Liver (tissue), 9 donors: ENCODE measurements around the gene CACNB1. TPM values are rescaled to one million over a fixed set of nuclear protein-coding genes. Genes with fewer than 3 reads are reported as not detected.

ENCODE experiments used
- DNase-seq: peaks from one replicate; pipeline ENCODE4 v3.0.0-alpha.2; 2017; ENCODE audit warnings: low spot score
- H3K27ac ChIP-seq, 2 donors: one replicate each; pipeline ENCODE4 v1.7.0; 2013; ENCODE audit warnings: inconsistent platforms in 2 of 2, low read length in 2 of 2, control low read depth in 1 of 2, low read depth in 1 of 2, mild to moderate bottlenecking in 1 of 2
- H3K27me3 ChIP-seq, 4 donors: one replicate each; pipeline versions ENCODE4 v1.6.1 to v1.7.0; 2013; ENCODE audit warnings: low read length in 3 of 4, inconsistent platforms in 1 of 4, mild to moderate bottlenecking in 1 of 4, moderate library complexity in 1 of 4; ENCODE audit not compliant: control insufficient read depth in 4 of 4, insufficient read depth in 4 of 4
- H3K36me3 ChIP-seq, 4 donors: one replicate each; pipeline versions ENCODE4 v1.6.1 to v1.7.0; 2013; ENCODE audit warnings: low read length in 3 of 4, mild to moderate bottlenecking in 3 of 4, low read depth in 1 of 4, moderate library complexity in 1 of 4; ENCODE audit not compliant: control insufficient read depth in 4 of 4, insufficient read depth in 3 of 4
- H3K4me1 ChIP-seq, 4 donors: one replicate each; pipeline versions ENCODE4 v1.6.1 to v1.7.0; 2013; ENCODE audit warnings: low read length in 3 of 4, mild to moderate bottlenecking in 3 of 4, moderate library complexity in 1 of 4; ENCODE audit not compliant: control insufficient read depth in 4 of 4, insufficient read depth in 4 of 4
- H3K4me3 ChIP-seq, 3 donors: one replicate each; pipeline versions ENCODE4 v1.6.1 to v1.7.0; 2013; ENCODE audit warnings: low read length in 3 of 3, control low read depth in 1 of 3, low read depth in 1 of 3, mild to moderate bottlenecking in 1 of 3
- H3K9ac ChIP-seq, 2 donors: one replicate each; pipeline ENCODE4 v1.7.0; 2013; ENCODE audit warnings: low read length in 2 of 2, mild to moderate bottlenecking in 2 of 2, moderate library complexity in 2 of 2, control low read depth in 1 of 2, low read depth in 1 of 2
- H3K9me3 ChIP-seq, 4 donors: one replicate each; pipeline versions ENCODE4 v1.6.1 to v1.7.0; 2013; ENCODE audit warnings: low read length in 3 of 4; ENCODE audit not compliant: control insufficient read depth in 4 of 4
- ATF3 ChIP-seq: IDR thresholded peaks from 2 replicates; pipeline ENCODE4 v1.6.1; 2016; ENCODE audit warnings: antibody characterized with exemption
- CTCF ChIP-seq: fragments of 150-350 bp; IDR thresholded peaks from 2 replicates; pipeline ENCODE4 v1.5.1; 2017; ENCODE audit warnings: improper control_type of control experiment, low read depth, low read length; ENCODE audit not compliant: missing input control
- EGR1 ChIP-seq, 2 donors: IDR thresholded peaks; 2 replicates each; pipeline ENCODE4 v1.6.1; 2016 to 2018; ENCODE audit warnings: antibody characterized with exemption in 2 of 2, low read depth in 2 of 2
- FOXA1 ChIP-seq: IDR thresholded peaks from 2 replicates; pipeline ENCODE4 v1.6.1; 2016; ENCODE audit warnings: antibody characterized with exemption
- FOXA2 ChIP-seq: IDR thresholded peaks from 2 replicates; pipeline ENCODE4 v1.6.1; 2016; ENCODE audit warnings: antibody characterized with exemption
- GABPA ChIP-seq, 2 donors: IDR thresholded peaks in 1 of 2; conservative IDR thresholded peaks in 1 of 2; 2 replicates each; pipeline ENCODE4 v1.6.1; 2016; ENCODE audit warnings: antibody characterized with exemption in 2 of 2, mild to moderate bottlenecking in 1 of 2, moderate library complexity in 1 of 2
- HNF4A ChIP-seq, 2 donors: conservative IDR thresholded peaks; 2 replicates each; pipeline ENCODE4 v1.6.1; 2016; ENCODE audit warnings: antibody characterized with exemption in 2 of 2, mild to moderate bottlenecking in 2 of 2
- HNF4G ChIP-seq: IDR thresholded peaks from 2 replicates; pipeline ENCODE4 v1.6.1; 2016; ENCODE audit warnings: antibody characterized with exemption
- JUND ChIP-seq, 2 donors: IDR thresholded peaks; 2 replicates each; pipeline ENCODE4 v1.6.1; 2016; ENCODE audit warnings: antibody characterized with exemption in 2 of 2
- MAX ChIP-seq: IDR thresholded peaks from 2 replicates; pipeline ENCODE4 v1.6.1; 2016; ENCODE audit warnings: antibody characterized with exemption
- NR2F2 ChIP-seq: IDR thresholded peaks from 2 replicates; pipeline ENCODE4 v1.6.1; 2016; ENCODE audit warnings: antibody characterized with exemption
- RAD21 ChIP-seq, 2 donors: IDR thresholded peaks; 2 replicates each; pipeline ENCODE4 v1.6.1; 2016; ENCODE audit warnings: antibody characterized with exemption in 2 of 2, mild to moderate bottlenecking in 2 of 2
- RXRA ChIP-seq, 2 donors: IDR thresholded peaks; 2 replicates each; pipeline ENCODE4 v1.6.1; 2017 to 2018; ENCODE audit warnings: antibody characterized with exemption in 2 of 2, mild to moderate bottlenecking in 1 of 2
- SP1 ChIP-seq: IDR thresholded peaks from 2 replicates; pipeline ENCODE4 v1.6.1; 2018; ENCODE audit warnings: antibody characterized with exemption, mild to moderate bottlenecking
- TAF1 ChIP-seq: conservative IDR thresholded peaks from 2 replicates; pipeline ENCODE4 v1.6.1; 2016; ENCODE audit warnings: antibody characterized with exemption, mild to moderate bottlenecking
- ZBTB33 ChIP-seq: IDR thresholded peaks from 2 replicates; pipeline ENCODE4 v1.6.1; 2016; ENCODE audit warnings: antibody characterized with exemption
- WGBS: extraction: QIAGEN DNeasy Blood & Tissue Kit; methylation state at CpG from one replicate; pipeline ENCODE4 v1.1.7; 2013; 5-methylcytosine and 5-hydroxymethylcytosine counted together
- polyA plus RNA-seq, 2 donors: library from polyadenylated mRNA; stranded (reverse) in 1 of 2; unstranded in 1 of 2; fragments of 200-250 nt in 1 of 2; fragments of >200 nt in 1 of 2; fragmentation: Nextera tagmentation in 1 of 2; extraction: Ambion mirVana in 1 of 2; gene quantifications; one replicate each; pipeline versions ENCODE4 v1.2.1 to v1.2.3, GENCODE V29; 2013 to 2015
- total RNA-seq, 2 donors: library from RNA; depleted of rRNA; stranded (reverse); fragments of >200 nt; gene quantifications; one replicate each; pipeline ENCODE4 v1.2.3, GENCODE V29; 2014
- donor health status: healthy.
- donor health status: healthy.
- donor health status: healthy.
- donor health status: healthy.
- donor health status: healthy.

CACNB1 gene
- total and polyA plus RNA-seq, 4 donors = 0.05 to 1.3 (median 0.26) TPM

GRCh38 chr17:39139161-39139511, 58.3 kb downstream of the CACNB1 start:
- H3K9me3 ChIP-seq = no peaks in the 10 kb centered on the region
- no peak overlapping the region for H3K4me3 ChIP-seq
- no peak overlapping the region for H3K27ac ChIP-seq
- TF ChIP-seq ATF3 (no peak), TAF1 (no peak), MAX (no peak), SP1 (no peak), RXRA (IDR thresholded peaks at IDR 0.05) (no peak), GABPA (IDR thresholded peaks at IDR 0.05 in 1 of 2, conservative IDR thresholded peaks at IDR 0.05 in 1 of 2) (no peak), FOXA1 (no peak), FOXA2 (no peak), JUND (IDR thresholded peaks at IDR 0.05) (no peak), CTCF (no peak), HNF4A (conservative IDR thresholded peaks at IDR 0.05) (no peak), RAD21 (IDR thresholded peaks at IDR 0.05) (no peak), NR2F2 (no peak)
- WGBS = 83% methylated on average over 2 of the region's 2 CpGs
- no peaks in the 10 kb centered on the region for H3K4me1 ChIP-seq
- H3K9ac ChIP-seq = no peak overlapping the region
- no peaks in the 10 kb centered on the region for H3K36me3 ChIP-seq
- DNase-seq = no peak
- no peaks in the 10 kb centered on the region for H3K27me3 ChIP-seq

GRCh38 chr17:39138431-39139160, 58.9 kb downstream of the CACNB1 start:
- Histone ChIP-seq H3K4me1 (no peaks in the 10 kb centered on the region), H3K9ac (no peak overlapping the region), H3K27me3 (no peaks in the 10 kb centered on the region), H3K36me3 (no peaks in the 10 kb centered on the region), H3K4me3 (no peak overlapping the region), H3K27ac (no peak overlapping the region), H3K9me3 (no peaks in the 10 kb centered on the region)
- TF ChIP-seq TAF1 = no peak
- 92% methylated on average over 13 of the region's 13 CpGs for WGBS
- no peak for DNase-seq

- H3K4me3 ChIP-seq = no peak overlapping the region
- no peaks in the 10 kb centered on the region for H3K27me3 ChIP-seq
- H3K27ac ChIP-seq = no peak overlapping the region
- WGBS = 88% methylated on average over 6 of the region's 6 CpGs
- H3K36me3 ChIP-seq = no peaks in the 10 kb centered on the region
- no peak for DNase-seq
- H3K9me3 ChIP-seq = no peaks in the 10 kb centered on the region
- no peak overlapping the region for H3K9ac ChIP-seq
- TF ChIP-seq HNF4G (no peak), RXRA (IDR thresholded peaks at IDR 0.05) (no peak), MAX (no peak), JUND (IDR thresholded peaks at IDR 0.05) (no peak), NR2F2 (no peak), EGR1 (IDR thresholded peaks at IDR 0.05; ENCODE audit: low read depth in 2 of 2) (no peak), SP1 (no peak), ZBTB33 (no peak), GABPA (IDR thresholded peaks at IDR 0.05 in 1 of 2, conservative IDR thresholded peaks at IDR 0.05 in 1 of 2) (no peak), HNF4A (conservative IDR thresholded peaks at IDR 0.05) (no peak), RAD21 (IDR thresholded peaks at IDR 0.05) (no peak), CTCF (no peak)
- H3K4me1 ChIP-seq = no peaks in the 10 kb centered on the region
Measured at GRCh38 chr17:39134878-39135277, 62.6 kb downstream of the CACNB1 start.
